Measurements from ENCODE around the gene BUB1.

BUB1 gene

DNA sequence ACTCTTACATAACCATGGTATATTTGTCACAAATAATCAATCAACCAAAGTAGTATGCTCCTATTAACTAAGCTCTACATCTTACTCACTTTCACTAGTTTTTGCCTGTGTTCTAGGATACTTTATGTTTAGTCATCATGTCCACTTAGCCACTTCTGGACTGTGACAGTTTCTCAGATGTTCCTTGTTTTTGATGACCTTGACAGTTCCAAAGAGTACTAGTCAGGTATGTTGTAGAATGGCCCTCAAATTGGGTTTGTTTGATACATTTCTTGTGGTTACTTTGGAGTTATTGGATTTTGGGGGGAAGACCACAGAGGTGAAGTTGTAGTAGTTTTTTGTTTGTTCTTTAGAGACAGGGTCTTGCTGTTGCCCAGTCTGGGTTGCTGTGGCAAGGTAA, 35.5 kb downstream of the BUB1 start:
- no peak overlapping the region for H4K8ac ChIP-seq (ENCODE audit: low read depth, low read length)
- H3K4ac ChIP-seq (ENCODE audit: low read length): no peak overlapping the region
- no peaks in the 10 kb centered on the region for H3K79me1 ChIP-seq (ENCODE audit: low read depth, low read length)
- H3K14ac ChIP-seq (ENCODE audit: low read length): no peak overlapping the region
- no peak overlapping the region for H2BK5ac ChIP-seq (ENCODE audit: low read length)
- H2AK5ac ChIP-seq (ENCODE audit: low read depth, low read length): no peak overlapping the region
- H3K4me2 ChIP-seq (ENCODE audit: insufficient read depth, low read length, poor library complexity, severe bottlenecking): no peak overlapping the region
- no peaks in the 10 kb centered on the region for H3K27me3 ChIP-seq (ENCODE audit: control insufficient read depth in 3 of 3, insufficient read depth in 3 of 3, low read depth in 1 of 3, low read length in 3 of 3)
- H3K4me3 ChIP-seq (ENCODE audit: low read length in 2 of 2): no peak overlapping the region
- no peaks in the 10 kb centered on the region for H3K4me1 ChIP-seq (ENCODE audit: control insufficient read depth in 2 of 2, insufficient read depth in 1 of 2, low read depth in 1 of 2, low read length in 2 of 2)
- H4K91ac ChIP-seq (ENCODE audit: low read depth, low read length, poor library complexity): no peak overlapping the region
- H3K9ac ChIP-seq (ENCODE audit: low read depth, low read length, poor library complexity): no peak overlapping the region
- H2BK15ac ChIP-seq (ENCODE audit: low read length): no peak overlapping the region
- no peak overlapping the region for H2BK120ac ChIP-seq (ENCODE audit: low read depth, low read length)
- DNase-seq (ENCODE audit: low spot score): no peak
- peaks cover 30 to 99% of the 10 kb centered on the region in 2 donors for H3K36me3 ChIP-seq (replicated peaks in 1 of 2; ENCODE audit: control insufficient read depth in 2 of 2, insufficient read depth in 2 of 2, low read length in 2 of 2)
- H3K18ac ChIP-seq (ENCODE audit: low read length): no peak overlapping the region
- no peaks in the 10 kb centered on the region for H3K9me3 ChIP-seq (replicated peaks in 1 of 2; ENCODE audit: control insufficient read depth in 2 of 2, insufficient read depth in 1 of 2, low read depth in 1 of 2, low read length in 2 of 2)
- no peak overlapping the region for H2BK12ac ChIP-seq (ENCODE audit: low read length)
- no peak overlapping the region for H3K27ac ChIP-seq (replicated peaks; ENCODE audit: low read length)
- no peak overlapping the region for H2AFZ ChIP-seq (ENCODE audit: low read length)
- no peak overlapping the region for H3K23ac ChIP-seq (ENCODE audit: low read depth, low read length, poor library complexity)

GRCh38 chr2:110639972-110640371, 37.9 kb downstream of the BUB1 start:
- H3K14ac ChIP-seq (ENCODE audit: low read length): no peak overlapping the region
- WGBS, 2 donors (ENCODE audit: extremely low coverage in 2 of 2, insufficient read length in 2 of 2, insufficient replicate concordance in 1 of 2): no CpG with 5 or more reads among the region's 3 CpGs
- no peak overlapping the region for H2AFZ ChIP-seq (ENCODE audit: low read length)
- no peak overlapping the region for H3K18ac ChIP-seq (ENCODE audit: low read length)
- H3K4me2 ChIP-seq (ENCODE audit: insufficient read depth, low read length, poor library complexity, severe bottlenecking): no peak overlapping the region
- H2BK12ac ChIP-seq (ENCODE audit: low read length): no peak overlapping the region
- H3K4me1 ChIP-seq (ENCODE audit: control insufficient read depth in 2 of 2, insufficient read depth in 1 of 2, low read depth in 1 of 2, low read length in 2 of 2): no peaks in the 10 kb centered on the region
- H3K27me3 ChIP-seq (ENCODE audit: control insufficient read depth in 3 of 3, insufficient read depth in 3 of 3, low read depth in 1 of 3, low read length in 3 of 3): no peaks in the 10 kb centered on the region
- no peak overlapping the region for H2BK15ac ChIP-seq (ENCODE audit: low read length)
- H2BK120ac ChIP-seq (ENCODE audit: low read depth, low read length): no peak overlapping the region
- H3K23ac ChIP-seq (ENCODE audit: low read depth, low read length, poor library complexity): no peak overlapping the region
- no peak for DNase-seq (ENCODE audit: low spot score)
- no peak overlapping the region for H4K8ac ChIP-seq (ENCODE audit: low read depth, low read length)
- no peaks in the 10 kb centered on the region for H3K9me3 ChIP-seq (replicated peaks in 1 of 2; ENCODE audit: control insufficient read depth in 2 of 2, insufficient read depth in 1 of 2, low read depth in 1 of 2, low read length in 2 of 2)
- no peaks in the 10 kb centered on the region for H3K79me1 ChIP-seq (ENCODE audit: low read depth, low read length)
- H3K36me3 ChIP-seq (replicated peaks in 1 of 2; ENCODE audit: control insufficient read depth in 2 of 2, insufficient read depth in 2 of 2, low read length in 2 of 2): peaks cover 29 to 90% of the 10 kb centered on the region in 2 donors
- no peak overlapping the region for H2AK5ac ChIP-seq (ENCODE audit: low read depth, low read length)
- H3K9ac ChIP-seq (ENCODE audit: low read depth, low read length, poor library complexity): no peak overlapping the region
- H4K91ac ChIP-seq (ENCODE audit: low read depth, low read length, poor library complexity): no peak overlapping the region
- H3K4ac ChIP-seq (ENCODE audit: low read length): no peak overlapping the region
- H3K27ac ChIP-seq (replicated peaks; ENCODE audit: low read length): no peak overlapping the region
- no peak overlapping the region for H3K4me3 ChIP-seq (ENCODE audit: low read length in 2 of 2)
- H2BK5ac ChIP-seq (ENCODE audit: low read length): no peak overlapping the region

DNA sequence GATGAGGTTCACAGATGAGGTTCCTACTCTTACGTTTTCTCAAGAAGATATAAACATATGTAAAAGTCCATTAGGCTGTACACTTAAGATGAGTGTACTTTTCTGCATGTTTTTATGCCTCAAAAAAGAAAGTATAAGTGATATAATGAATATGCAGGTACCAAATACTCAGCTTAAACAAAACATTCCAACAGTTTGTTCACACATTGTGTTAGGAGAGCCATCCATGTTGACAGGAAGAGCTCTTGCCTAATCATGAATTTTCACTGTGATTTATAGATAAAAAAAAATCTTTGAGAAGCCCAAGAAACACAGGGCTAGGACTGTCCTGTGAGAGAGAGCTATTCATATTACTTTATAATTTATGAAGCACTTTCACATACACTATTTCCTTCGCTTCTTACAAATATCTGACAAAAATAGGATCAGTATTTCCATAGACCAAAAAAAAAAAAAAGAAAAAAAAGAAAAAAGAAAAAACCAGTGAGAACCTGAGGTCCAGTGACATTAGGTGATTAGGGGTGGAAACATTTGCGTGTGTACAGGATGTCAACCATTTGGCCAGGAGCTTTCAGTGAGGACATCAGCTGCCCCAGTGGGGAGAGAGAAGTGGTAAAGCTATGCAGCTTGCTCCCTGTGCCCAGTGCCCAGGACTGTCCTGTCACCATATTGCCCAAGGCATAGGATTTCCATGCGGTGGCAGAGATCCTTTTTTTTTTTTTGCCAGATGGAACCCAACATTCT, 38.7 kb downstream of the BUB1 start:
- Histone ChIP-seq H3K4me3 (ENCODE audit: low read length in 2 of 2) (no peak overlapping the region), H3K4me1 (ENCODE audit: control insufficient read depth in 2 of 2, insufficient read depth in 1 of 2, low read depth in 1 of 2, low read length in 2 of 2) (no peaks in the 10 kb centered on the region), H3K14ac (ENCODE audit: low read length) (no peak overlapping the region), H2BK5ac (ENCODE audit: low read length) (no peak overlapping the region), H3K4ac (ENCODE audit: low read length) (no peak overlapping the region), H2BK120ac (ENCODE audit: low read depth, low read length) (no peak overlapping the region), H2AFZ (ENCODE audit: low read length) (no peak overlapping the region), H3K4me2 (ENCODE audit: insufficient read depth, low read length, poor library complexity, severe bottlenecking) (no peak overlapping the region), H3K23ac (ENCODE audit: low read depth, low read length, poor library complexity) (no peak overlapping the region), H3K27ac (replicated peaks; ENCODE audit: low read length) (no peak overlapping the region), H3K79me1 (ENCODE audit: low read depth, low read length) (no peaks in the 10 kb centered on the region), H2BK12ac (ENCODE audit: low read length) (no peak overlapping the region), H3K27me3 (ENCODE audit: control insufficient read depth in 3 of 3, insufficient read depth in 3 of 3, low read depth in 1 of 3, low read length in 3 of 3) (no peaks in the 10 kb centered on the region), H3K18ac (ENCODE audit: low read length) (no peak overlapping the region), H2AK5ac (ENCODE audit: low read depth, low read length) (no peak overlapping the region), H3K36me3 (replicated peaks in 1 of 2; ENCODE audit: control insufficient read depth in 2 of 2, insufficient read depth in 2 of 2, low read length in 2 of 2) (peaks cover 32 to 90% of the 10 kb centered on the region in 2 donors), H3K9ac (ENCODE audit: low read depth, low read length, poor library complexity) (no peak overlapping the region), H2BK15ac (ENCODE audit: low read length) (no peak overlapping the region), H3K9me3 (replicated peaks in 1 of 2; ENCODE audit: control insufficient read depth in 2 of 2, insufficient read depth in 1 of 2, low read depth in 1 of 2, low read length in 2 of 2) (no peaks in the 10 kb centered on the region), H4K8ac (ENCODE audit: low read depth, low read length) (no peak overlapping the region), H4K91ac (ENCODE audit: low read depth, low read length, poor library complexity) (no peak overlapping the region)
- DNase-seq (ENCODE audit: low spot score): no peak
- no CpG with 5 or more reads among the region's 4 CpGs for WGBS, 2 donors (ENCODE audit: extremely low coverage in 2 of 2, insufficient read length in 2 of 2, insufficient replicate concordance in 1 of 2)

- Histone ChIP-seq H3K27ac (replicated peaks; ENCODE audit: low read length) (no peak overlapping the region), H2BK120ac (ENCODE audit: low read depth, low read length) (no peak overlapping the region), H3K18ac (ENCODE audit: low read length) (no peak overlapping the region), H4K91ac (ENCODE audit: low read depth, low read length, poor library complexity) (no peak overlapping the region), H3K4ac (ENCODE audit: low read length) (no peak overlapping the region), H3K36me3 (replicated peaks in 1 of 2; ENCODE audit: control insufficient read depth in 2 of 2, insufficient read depth in 2 of 2, low read length in 2 of 2) (peaks cover 32 to 79% of the 10 kb centered on the region in 2 donors), H3K14ac (ENCODE audit: low read length) (no peak overlapping the region), H2AFZ (ENCODE audit: low read length) (no peak overlapping the region), H3K4me3 (ENCODE audit: low read length in 2 of 2) (no peak overlapping the region), H3K79me1 (ENCODE audit: low read depth, low read length) (no peaks in the 10 kb centered on the region), H3K9me3 (replicated peaks in 1 of 2; ENCODE audit: control insufficient read depth in 2 of 2, insufficient read depth in 1 of 2, low read depth in 1 of 2, low read length in 2 of 2) (no peaks in the 10 kb centered on the region), H3K23ac (ENCODE audit: low read depth, low read length, poor library complexity) (no peak overlapping the region), H4K8ac (ENCODE audit: low read depth, low read length) (no peak overlapping the region), H3K27me3 (ENCODE audit: control insufficient read depth in 3 of 3, insufficient read depth in 3 of 3, low read depth in 1 of 3, low read length in 3 of 3) (no peaks in the 10 kb centered on the region), H2BK15ac (ENCODE audit: low read length) (no peak overlapping the region), H2AK5ac (ENCODE audit: low read depth, low read length) (no peak overlapping the region), H2BK5ac (ENCODE audit: low read length) (no peak overlapping the region), H3K9ac (ENCODE audit: low read depth, low read length, poor library complexity) (no peak overlapping the region), H3K4me2 (ENCODE audit: insufficient read depth, low read length, poor library complexity, severe bottlenecking) (no peak overlapping the region), H3K4me1 (ENCODE audit: control insufficient read depth in 2 of 2, insufficient read depth in 1 of 2, low read depth in 1 of 2, low read length in 2 of 2) (no peaks in the 10 kb centered on the region), H2BK12ac (ENCODE audit: low read length) (no peak overlapping the region)
- no CpG with 5 or more reads among the region's 1 CpG for WGBS, 2 donors (ENCODE audit: extremely low coverage in 2 of 2, insufficient read length in 2 of 2, insufficient replicate concordance in 1 of 2)
- DNase-seq (ENCODE audit: low spot score): no peak
Observed at GRCh38 chr2:110638004-110638403, 39.9 kb downstream of the BUB1 start.

All from neuronal stem cell (in vitro differentiated cells).